Brain pericyte (primary cell): ENCODE measurements around the gene EYS.

Experiments used
- DNase-seq: peaks from one replicate; pipeline ENCODE4 v3.0.0-alpha.2; 2012; ENCODE audit warnings: low read depth, low spot score

Gene EYS

DNA sequence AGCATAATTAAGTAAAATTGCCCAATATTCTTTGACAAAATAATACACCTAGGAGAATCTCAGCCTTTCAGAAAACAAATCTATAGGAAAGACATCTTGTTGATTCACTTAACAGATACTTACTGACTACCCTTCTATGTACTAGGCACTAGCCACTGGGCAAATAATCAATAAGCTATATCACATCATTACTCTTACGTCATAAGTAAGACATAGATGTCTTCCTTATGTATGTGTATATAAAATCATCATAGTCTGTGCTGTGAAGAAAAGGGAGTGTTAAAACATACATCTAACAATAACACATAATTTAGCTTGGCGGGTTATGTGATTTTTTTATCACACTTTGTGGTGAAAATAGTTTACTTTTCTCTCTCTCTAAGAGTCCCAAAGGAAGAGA lies 733.9 kb downstream of the EYS start:
- no peak for DNase-seq

DNA sequence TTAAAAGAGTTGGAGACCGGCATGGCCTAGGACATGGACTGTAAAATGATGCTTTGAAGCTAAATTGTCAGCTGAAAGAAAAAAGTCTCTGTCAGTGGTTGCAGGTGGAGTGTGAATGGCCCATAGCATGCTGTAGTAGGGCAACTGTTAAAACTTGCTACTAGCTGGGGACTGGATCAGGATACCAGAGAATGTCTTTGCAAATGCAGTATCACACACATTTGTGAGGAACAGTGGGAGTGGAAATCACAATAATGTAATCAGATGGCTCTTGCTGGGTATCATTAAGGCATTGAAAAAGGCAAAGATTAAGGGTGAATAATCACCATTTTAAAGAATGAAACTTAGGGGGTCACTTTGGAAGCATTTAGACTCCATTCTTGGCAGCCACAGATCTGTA lies 737.9 kb downstream of the EYS start:
- DNase-seq, result no peak

DNA sequence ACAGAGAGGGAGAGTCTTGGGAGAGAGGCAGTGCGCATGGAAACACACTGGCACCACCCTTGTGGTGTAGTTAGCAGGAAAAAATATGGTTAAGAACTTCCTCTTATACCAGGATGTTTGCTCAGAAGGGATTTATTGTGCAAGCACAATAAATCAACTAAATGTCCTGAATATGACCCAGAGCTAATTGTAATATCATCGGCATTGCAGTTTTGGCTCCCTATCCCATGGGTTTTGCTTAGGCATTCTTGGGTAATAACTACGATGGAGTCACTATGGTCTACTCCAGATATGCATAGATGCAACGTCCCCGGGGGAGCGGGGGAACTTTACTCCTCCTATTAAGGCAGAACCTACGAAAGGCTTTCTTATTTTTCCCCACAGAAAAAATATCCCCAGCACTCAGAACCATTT lies 751.6 kb downstream of the EYS start:
- DNase-seq, result no peak

DNA sequence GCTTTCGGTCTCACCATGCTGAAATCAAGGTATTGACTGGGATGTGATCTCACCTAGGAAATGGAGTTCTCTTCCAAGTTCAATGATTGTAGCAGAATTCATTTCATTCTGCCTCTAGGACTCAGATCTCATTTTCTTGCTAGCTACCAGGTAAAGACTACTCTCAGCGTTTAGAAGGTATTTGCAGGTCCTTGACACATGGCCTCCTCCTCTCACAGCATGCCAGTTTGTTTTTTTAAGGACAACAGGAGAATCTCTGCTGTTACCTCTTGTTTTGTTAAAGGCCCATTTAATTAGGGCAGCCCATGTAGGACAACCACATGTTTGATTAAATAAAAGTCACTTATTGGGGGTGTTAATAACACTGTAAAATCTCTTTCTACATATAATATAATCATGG lies 757.8 kb downstream of the EYS start:
- DNase-seq, result no peak

DNA sequence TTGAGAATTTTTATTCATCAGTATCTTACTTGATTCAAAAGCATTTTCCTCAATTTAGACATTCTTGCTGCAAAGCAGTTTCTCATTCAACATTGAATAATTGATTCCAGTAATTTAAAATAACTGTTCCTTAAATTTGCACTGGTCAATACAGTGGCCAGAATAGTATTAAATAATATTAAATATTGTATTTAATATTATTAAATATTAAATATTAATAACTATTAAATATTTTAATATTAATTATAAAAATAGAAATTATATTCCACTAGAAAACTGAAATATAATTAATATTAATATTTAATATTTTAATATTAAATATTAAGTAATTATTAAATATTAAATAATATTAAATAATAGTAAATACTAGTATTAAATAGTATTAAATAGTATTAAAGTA lies 758.8 kb downstream of the EYS start:
- no peak for DNase-seq

DNA sequence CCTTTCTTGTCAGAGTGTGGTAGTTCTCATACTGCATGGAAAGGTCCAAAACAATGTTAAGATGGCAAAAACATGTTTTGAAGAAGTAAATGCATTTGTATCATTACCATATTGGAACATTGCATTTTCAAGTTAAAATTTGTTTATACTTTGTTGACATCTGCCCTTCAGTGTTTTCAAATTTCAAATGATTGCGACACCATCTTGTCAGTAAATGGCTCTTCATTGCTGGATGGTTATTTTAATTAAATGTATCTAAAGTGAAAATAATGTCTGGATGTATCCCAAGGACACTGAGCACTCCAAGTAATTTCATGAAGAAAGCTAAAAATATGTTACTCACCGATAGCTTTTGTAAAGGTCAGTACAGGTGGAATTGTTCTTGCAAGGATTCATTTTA lies 761.6 kb downstream of the EYS start:
- no peak for DNase-seq

DNA sequence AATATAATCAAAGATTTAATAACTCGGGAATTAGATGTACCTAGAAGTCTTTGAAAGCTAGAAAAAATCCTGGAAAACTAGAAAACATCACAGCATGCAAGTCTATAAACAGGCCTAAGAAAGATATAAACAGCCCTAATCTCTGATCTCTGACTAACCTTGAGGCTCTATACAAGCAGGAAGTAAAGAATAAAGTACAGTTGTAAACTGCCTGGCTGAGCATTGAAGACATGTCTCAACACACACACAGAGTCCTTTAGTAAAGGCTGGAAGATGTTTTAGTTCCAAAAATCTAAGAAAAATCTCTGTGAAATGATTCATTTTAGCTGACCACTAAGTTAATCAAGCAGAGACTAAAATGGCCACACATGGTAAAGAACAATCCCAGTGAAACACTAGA lies 774.5 kb downstream of the EYS start:
- DNase-seq, result no peak

DNA sequence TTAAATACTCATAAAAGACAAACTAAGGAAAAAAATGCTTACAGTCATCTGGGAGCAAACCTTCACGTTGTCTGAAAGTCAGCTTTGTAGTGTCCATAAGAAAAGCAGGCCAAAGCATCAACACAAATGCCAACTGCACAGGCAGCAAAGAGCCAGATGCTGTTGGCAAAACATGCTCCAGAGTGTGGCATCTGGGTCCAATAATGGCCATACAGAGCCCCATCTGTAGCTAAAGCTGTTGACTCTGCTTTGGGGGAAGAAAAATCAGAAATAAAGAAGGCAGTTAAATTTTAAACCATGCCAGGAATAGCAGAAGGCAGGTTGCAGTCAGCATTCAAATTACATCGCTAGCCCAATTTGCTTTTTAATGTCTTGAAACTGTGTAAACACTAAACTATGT lies 776.3 kb downstream of the EYS start:
- no peak for DNase-seq

DNA sequence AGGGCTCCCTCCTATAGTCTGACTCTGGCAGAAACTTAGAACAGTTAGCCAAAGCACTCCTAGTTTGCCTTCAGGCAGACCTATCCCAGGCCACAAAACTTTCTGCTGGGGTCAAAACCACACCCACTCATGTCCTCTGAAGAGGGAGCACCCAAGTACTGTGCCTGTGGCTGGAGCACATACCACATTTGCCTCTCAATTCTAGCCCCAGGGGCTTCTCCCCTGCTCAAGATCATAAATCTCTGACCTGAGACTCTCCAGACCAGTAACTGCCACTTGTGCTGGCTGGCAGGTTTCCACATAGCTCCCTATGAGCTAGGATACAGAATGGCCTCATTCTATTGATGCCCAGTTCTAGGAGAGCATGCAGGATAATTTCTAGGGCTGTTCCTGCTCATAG lies 781.0 kb downstream of the EYS start:
- DNase-seq, result no peak

DNA sequence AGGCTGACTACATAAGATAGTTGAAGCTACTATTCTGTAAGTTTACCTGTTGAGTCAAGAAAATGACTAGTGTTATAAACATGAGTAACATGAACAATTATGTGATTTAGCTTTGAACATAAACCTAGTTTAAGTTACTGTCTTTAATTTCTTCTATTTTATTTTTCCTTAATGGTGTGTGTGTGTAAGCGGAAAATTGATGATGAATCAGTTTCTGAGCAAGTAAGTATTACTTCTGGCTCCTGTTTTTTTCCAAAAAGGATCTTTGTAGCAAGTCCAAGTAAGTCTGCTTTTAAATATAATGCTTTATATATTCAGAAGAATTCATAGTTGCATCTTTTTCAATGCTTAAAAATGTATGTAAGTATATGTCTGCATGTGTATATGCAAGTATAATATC lies 786.8 kb downstream of the EYS start:
- no peak for DNase-seq

DNA sequence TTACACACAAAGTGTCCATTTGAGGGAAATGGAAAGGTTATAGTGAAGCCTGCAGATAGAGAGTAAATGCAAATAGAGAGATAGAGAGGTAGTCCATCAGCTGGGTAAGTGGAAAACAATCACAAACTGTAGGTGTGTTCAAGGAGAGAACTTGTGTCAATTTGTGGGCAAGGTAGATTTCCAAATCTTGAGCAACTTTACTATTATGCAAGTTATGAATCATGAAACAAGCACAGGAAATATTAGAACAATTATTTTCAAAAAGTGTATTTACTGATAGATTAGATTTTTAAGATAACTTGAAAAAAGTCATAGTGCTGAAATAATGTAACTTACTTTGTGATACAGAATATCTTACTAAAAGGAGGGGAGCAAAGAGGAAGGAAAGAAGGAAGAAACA lies 792.9 kb downstream of the EYS start:
- no peak for DNase-seq

DNA sequence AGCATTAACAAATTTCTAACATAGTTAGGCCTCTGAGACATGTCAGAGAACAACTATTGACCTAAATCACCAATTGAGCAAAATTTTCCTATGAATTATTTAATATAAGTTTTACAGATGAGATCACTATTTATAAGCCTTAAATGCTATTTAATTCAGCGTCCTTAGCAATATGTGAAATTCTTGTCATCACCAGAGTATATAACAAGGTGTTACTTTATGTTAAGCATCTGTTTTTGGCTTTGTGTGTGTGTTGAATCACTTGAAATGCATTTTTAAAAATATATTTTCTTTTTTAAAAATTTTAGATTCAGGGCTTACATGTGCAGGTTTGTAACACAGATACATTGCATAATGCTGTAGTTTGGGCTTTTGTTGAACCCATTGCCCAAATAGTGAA lies 794.1 kb downstream of the EYS start:
- no peak for DNase-seq

DNA sequence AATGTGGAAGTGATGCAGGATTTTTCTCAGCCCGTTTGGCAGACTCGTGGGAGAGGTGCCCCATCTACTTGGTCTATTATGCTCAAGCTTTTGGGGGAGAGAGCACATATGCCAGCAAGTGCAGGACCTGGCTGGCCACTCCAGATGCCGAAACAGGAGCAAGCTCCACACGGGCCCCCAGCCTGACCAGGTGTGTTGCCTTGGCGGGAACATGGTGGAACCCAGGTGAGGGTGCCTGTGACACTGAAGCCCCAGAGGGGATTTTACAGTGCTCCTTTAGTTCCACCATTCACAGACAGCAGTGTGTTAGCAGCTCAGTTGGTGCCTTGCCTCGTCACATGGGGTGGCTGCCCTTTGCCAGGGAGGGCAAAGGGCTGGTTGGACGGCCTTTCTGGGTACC lies 798.9 kb downstream of the EYS start:
- no peak for DNase-seq

DNA sequence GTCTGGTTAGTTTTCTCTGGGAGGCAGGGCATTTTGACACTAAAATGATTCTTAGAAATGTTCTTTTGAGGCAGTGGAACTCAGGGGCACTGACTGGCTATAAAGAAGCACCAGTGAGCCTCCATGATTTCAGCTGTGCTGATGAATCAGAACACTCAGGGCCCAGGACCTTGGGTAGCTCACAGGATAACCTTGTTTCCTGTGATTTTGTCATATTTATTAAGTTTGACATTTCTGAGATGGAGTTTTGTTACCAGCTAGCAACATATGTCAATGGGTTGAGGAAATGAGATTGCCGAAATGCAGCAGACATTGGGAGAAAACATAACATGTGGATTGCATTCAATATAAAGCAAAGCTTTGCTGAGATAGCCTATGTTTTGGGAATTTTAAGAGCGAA lies 802.4 kb downstream of the EYS start:
- DNase-seq, result no peak

DNA sequence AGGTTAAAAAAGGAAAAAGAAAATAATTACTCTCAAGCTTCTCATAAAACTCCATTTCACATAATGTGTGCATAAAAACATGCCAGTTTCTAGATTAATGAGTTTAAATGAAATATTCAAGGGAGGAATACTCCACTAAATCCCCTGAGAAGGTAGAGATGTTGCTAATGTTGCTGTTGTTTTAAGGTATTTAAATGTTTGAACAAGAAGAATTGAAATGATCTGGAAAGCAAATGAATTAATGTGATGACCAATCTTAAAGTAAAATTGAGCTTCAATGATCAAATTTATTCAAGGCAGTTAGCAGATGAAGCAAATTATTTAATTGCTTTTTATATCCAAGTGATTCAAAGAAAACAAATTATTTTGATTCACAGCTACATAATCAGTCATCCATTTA lies 804.4 kb downstream of the EYS start:
- no peak for DNase-seq

DNA sequence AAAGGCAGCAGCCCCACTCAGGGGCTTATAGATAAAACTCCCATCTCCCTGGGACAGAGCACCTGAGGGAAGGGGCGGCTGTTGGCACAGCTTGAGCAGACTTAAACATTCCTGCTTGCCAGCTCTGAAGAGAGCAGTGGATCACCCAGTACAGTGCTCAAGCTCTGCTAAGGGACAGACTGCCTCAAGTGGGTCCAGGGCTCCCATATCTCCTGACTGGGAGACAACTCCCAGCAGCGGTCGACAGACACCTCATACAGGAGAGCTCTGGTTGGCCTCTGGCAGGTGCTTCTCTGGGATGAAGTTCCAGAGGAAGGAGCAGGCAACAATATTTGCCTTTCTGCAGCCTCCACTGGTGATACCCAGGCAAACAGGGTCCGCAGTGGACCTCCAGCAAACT lies 810.1 kb downstream of the EYS start:
- DNase-seq, result no peak

DNA sequence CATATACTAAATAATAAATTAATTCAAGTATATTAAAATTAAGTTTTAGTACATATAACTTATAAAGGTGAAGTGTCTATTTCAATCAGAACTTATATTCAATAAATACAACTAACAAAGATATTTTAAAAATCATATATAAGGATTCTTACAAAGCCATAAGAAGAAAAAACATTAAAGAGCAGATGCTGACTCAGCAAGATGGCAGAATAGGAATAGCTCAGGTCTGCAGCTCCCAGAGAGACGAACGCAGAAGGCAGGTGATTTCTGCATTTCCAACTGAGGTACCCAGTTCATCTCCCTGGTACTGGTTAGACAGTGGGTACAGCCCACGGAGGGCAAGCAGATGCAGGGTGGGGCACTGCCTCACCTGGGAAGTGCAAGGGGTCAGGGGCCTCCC lies 811.1 kb downstream of the EYS start:
- DNase-seq, result no peak

DNA sequence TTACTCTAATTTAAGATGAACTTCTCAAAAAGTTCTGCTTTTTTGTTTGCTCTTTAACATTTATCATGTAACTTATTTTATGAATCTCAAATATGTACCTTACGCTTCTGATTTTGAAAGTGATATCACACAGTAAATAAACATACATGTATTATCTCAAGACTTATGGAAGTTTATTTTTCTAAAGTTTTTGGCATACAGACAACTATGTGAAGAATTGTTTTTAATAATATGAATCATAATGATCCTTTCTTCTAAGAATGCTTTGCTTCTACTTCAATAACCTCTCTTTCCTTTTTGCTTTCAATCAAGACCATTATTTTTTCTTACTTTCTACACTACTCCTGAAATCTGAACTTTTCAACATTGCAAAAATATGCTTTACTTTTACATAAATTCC lies 816.4 kb downstream of the EYS start:
- peak; percentile 4 for DNase-seq

DNA sequence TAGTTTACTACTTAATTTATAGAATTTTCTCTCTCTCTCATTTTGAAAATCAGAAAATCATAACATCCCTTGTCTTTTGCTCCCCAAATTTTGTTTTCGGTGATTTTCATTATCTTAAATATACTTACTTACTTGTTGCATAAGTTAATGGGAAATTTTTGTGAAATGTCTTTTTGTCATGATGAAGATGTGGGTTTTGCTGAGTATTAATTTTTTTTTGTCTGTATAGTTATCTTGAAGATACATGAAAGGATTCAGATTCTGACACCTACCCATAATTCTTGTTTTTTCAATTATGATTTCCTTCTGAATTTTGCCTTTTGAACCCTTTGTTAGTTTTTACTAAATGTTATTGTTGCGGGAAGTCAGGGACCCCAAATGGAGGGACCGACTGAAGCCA lies 817.9 kb downstream of the EYS start:
- DNase-seq, result no peak

DNA sequence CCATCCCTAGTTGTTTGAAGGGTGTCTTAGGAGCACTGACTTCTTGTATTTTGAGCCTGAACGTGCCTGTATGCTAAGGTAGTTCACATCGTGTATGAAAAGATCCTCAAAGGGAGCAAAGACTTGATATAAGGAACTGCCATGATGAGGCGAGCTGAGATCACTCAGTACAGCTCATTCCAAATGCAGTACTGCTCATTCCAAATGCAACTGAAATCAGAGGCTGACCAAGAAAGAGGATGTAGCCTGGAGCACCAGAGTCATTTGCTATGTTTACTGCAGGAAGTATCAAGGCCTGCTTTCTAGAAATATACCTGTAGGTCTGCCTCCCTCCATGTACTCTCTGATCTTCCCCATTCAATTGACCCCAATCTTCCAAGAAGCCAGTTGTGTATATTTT lies 832.2 kb downstream of the EYS start:
- DNase-seq, result no peak

DNA sequence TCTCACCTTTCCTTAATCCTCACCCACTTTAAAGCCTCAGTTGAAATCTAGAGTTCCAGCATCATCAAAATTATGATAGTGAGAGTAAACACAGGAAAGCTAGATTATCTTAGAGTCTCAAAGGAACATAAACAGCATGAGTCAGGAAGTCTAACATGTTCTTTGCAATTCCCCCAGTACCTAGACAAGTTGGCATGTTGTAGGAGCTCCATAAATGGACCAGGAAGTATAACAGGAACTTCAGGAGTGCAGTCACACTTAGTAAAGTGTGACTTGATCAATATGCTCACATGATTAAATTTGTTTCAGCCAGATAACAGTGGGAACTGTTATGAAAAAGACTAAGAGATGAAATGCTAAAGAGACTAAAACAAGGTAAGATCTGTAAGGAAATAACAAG lies 834.4 kb downstream of the EYS start:
- no peak for DNase-seq

DNA sequence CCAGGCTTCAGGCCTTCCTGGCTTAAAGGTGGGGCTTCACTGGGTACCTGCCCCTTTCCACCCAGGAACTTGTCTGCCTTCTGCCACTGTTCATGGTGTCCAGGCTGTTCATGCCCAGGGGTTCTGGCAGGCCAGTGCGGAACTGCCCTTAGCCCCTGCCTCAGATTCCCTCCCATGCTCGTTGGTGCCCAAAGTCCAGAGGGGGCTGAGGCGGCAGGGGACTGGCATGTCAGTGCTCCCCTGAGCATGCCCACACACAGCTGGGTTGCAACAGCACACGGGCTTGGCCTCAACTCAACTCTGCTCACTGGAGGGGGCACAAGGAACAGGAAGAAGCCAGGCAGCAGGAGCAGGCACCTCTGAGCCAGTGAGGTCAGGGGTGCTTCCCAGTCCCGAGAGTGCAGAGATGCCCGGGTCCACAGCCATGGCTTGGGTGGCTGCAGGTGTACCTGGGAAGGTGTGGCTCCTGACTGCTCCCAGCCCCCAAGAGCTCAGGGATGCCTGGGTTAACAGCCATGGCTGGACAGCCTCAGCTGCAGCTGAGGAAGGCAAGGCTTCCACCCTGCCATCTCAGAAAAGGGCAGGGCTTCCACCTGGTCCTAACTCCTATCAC lies 845.9 kb downstream of the EYS start:
- DNase-seq, result no peak

DNA sequence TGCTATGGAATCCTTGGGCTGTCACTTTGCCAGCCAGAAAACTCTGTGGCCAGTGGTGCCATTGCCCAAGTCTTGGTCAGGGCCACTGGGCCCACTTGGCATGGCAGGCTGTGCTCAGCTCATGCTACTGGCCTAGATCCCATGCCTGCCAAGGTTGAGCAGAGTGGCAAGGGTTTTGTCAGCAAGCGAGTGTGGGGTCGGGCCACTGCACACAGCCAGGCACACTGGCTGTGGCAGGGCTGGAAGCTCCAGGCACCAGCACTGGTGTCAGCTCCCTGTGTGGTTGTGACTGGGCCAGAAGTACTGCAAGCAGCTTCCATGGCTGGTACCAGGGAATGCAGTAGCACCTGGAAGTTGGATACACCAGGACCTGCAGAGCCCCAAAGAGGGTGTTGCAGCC lies 846.8 kb downstream of the EYS start:
- DNase-seq, result no peak

DNA sequence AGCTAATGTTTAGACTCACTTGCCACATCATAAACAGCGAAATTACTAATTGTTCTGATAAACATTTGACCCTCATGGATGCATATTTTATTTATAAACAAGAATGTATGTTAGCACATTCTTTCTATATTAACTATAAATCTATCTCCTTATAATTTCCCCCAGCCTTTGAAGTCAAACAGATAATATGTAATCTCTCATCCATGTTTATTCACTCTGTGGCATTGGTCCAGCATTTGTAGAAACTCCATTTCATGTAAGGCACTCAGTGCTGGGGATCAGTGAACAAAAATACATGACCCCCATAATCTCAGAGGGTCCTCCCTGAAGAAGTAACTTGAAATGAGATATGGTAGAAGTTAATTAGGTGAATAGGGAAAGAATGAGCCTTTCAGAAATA lies 856.9 kb downstream of the EYS start:
- DNase-seq, result no peak

DNA sequence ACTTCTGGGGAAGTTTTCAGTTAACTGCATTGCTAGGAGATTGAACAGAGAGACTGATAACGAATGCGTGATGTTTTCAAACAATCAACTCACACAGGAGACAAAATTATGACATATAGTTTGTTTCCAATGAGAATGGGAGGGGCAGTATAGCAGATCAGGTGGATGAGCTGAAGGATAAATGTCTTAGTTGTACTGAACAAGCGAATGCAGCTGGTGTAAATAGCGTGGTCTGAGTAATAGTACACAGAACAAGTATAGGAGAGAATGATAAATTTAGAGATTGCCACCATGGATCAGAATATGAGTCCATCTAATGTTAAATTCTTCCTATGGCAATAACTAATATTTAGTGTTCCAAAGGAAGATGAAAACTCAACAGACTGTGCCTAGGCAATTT lies 858.6 kb downstream of the EYS start:
- no peak for DNase-seq
